OCI-LY1 (cell line): Measurements from ENCODE around the gene LLGL2.

Source experiments
- H2AFZ ChIP-seq: fragments of 200-600 bp; sonication (generic), shearing (Covaris generic); 2 replicates; pipeline ENCODE4 v1.6.0; 2014; ENCODE audit warnings: antibody characterized with exemption, mild to moderate bottlenecking, low read length
- H3F3A ChIP-seq: fragments of 200-600 bp; sonication (generic), shearing (Covaris generic); 2 replicates; pipeline ENCODE4 v1.6.0; 2014; ENCODE audit warnings: mild to moderate bottlenecking, antibody characterized with exemption, low read length, moderate library complexity; ENCODE audit not compliant: insufficient read depth
- H3K27ac ChIP-seq: fragments of 200-600 bp; sonication (generic); 2 replicates; pipeline ENCODE4 v1.5.1; 2014; ENCODE audit warnings: low read length, mixed run types, mild to moderate bottlenecking, low read depth; ENCODE audit not compliant: poor library complexity, severe bottlenecking
- H3K27me3 ChIP-seq: fragments of 200-600 bp; sonication (generic); 2 replicates; pipeline ENCODE4 v1.6.0; 2014; ENCODE audit warnings: antibody characterized with exemption, mild to moderate bottlenecking, low read length, moderate library complexity; ENCODE audit not compliant: insufficient read depth
- H3K36me3 ChIP-seq: fragments of 200-600 bp; sonication (generic); 2 replicates; pipeline ENCODE4 v1.6.1; 2014; ENCODE audit warnings: mild to moderate bottlenecking, antibody characterized with exemption, low read length, moderate library complexity, mixed read lengths; ENCODE audit not compliant: insufficient read depth
- H3K4me1 ChIP-seq: fragments of 200-600 bp; sonication (generic); 2 replicates; pipeline ENCODE4 v1.5.1; 2014; ENCODE audit warnings: mild to moderate bottlenecking, low read length, moderate library complexity; ENCODE audit not compliant: insufficient read depth, severe bottlenecking
- H3K4me2 ChIP-seq: fragments of 200-600 bp; sonication (generic), shearing (Covaris generic); 2 replicates; pipeline ENCODE4 v1.6.1; 2014; ENCODE audit warnings: low read length
- H3K4me3 ChIP-seq: fragments of 200-600 bp; sonication (generic); 2 replicates; pipeline ENCODE4 v1.5.1; 2014; ENCODE audit warnings: low read length, low read depth, mild to moderate bottlenecking, mixed read lengths; ENCODE audit not compliant: poor library complexity, severe bottlenecking
- H3K79me2 ChIP-seq: fragments of 200-600 bp; shearing (Covaris generic); 2 replicates; pipeline ENCODE4 v1.6.1; 2016; ENCODE audit warnings: mixed run types, low read length, mixed read lengths; ENCODE audit not compliant: insufficient read depth
- H3K9ac ChIP-seq: fragments of 200-600 bp; sonication (generic), shearing (Covaris generic); 2 replicates; pipeline ENCODE4 v1.6.1; 2014; ENCODE audit warnings: mild to moderate bottlenecking, low read length, mixed read lengths
- H3K9me2 ChIP-seq: fragments of 200-600 bp; sonication (generic), shearing (Covaris generic); 2 replicates; pipeline ENCODE4 v1.6.1; 2014; ENCODE audit warnings: low read depth, mild to moderate bottlenecking, low read length, mixed read lengths
- H3K9me3 ChIP-seq: fragments of 200-600 bp; shearing (Covaris generic); 2 replicates; pipeline ENCODE4 v1.6.1; 2014; ENCODE audit warnings: low read length, mixed read lengths
- H4K20me1 ChIP-seq: fragments of 200-600 bp; sonication (generic), shearing (Covaris generic); 2 replicates; pipeline ENCODE4 v1.6.0; 2016; ENCODE audit warnings: mild to moderate bottlenecking, low read length; ENCODE audit not compliant: insufficient read depth
- EZH2 ChIP-seq: fragments of 200-600 bp; sonication (generic), shearing (Covaris generic); IDR thresholded peaks from 2 replicates; pipeline ENCODE4 v1.8.0; 2017; ENCODE audit warnings: borderline replicate concordance, mixed run types, mild to moderate bottlenecking, antibody characterized with exemption, low read length, moderate library complexity, mixed read lengths
- TF ChIP-seq, protein P1 (sequence below): fragments of 200-600 bp; sonication (generic), shearing (Covaris generic); IDR thresholded peaks from 2 replicates; pipeline ENCODE4 v1.5.1; 2017; ENCODE audit warnings: mild to moderate bottlenecking, antibody characterized with exemption, low read length, moderate library complexity, mixed read lengths

The LLGL2 gene

DNA sequence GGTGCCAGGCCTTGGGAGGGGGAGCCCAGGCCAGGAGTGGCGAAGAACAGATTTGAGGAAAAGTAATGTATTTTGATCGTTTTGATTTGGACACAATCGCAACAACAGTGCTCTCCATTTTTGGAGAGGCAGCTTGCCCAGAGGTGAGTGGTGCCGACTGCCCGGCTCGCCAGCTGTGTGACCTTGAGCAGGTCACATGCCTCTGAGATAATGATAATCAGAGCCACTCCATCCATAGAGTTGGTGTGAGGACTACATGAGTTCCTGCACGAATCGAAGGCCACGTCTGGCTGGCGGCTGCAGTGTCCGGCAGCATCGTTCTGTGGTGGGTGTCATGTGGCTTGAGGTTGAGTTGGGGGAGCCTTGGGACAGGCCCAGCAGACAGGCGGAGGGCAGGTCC, 20.7 kb downstream of the LLGL2 start:
- TF ChIP-seq EZH2, result no peak
- TF ChIP-seq, protein P1, sequence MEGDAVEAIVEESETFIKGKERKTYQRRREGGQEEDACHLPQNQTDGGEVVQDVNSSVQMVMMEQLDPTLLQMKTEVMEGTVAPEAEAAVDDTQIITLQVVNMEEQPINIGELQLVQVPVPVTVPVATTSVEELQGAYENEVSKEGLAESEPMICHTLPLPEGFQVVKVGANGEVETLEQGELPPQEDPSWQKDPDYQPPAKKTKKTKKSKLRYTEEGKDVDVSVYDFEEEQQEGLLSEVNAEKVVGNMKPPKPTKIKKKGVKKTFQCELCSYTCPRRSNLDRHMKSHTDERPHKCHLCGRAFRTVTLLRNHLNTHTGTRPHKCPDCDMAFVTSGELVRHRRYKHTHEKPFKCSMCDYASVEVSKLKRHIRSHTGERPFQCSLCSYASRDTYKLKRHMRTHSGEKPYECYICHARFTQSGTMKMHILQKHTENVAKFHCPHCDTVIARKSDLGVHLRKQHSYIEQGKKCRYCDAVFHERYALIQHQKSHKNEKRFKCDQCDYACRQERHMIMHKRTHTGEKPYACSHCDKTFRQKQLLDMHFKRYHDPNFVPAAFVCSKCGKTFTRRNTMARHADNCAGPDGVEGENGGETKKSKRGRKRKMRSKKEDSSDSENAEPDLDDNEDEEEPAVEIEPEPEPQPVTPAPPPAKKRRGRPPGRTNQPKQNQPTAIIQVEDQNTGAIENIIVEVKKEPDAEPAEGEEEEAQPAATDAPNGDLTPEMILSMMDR, result no peak
- no peaks in the 10 kb centered on the region for H3F3A ChIP-seq
- no peaks in the 10 kb centered on the region for H3K4me1 ChIP-seq
- H3K9me2 ChIP-seq, result no peaks in the 10 kb centered on the region
- H3K4me2 ChIP-seq, result no peak overlapping the region
- no peaks in the 10 kb centered on the region for H4K20me1 ChIP-seq
- 0 out of 2 replicates have a peak, but pooled peaks cover 5% of the 10 kb centered on the region for H3K27me3 ChIP-seq
- no peaks in the 10 kb centered on the region for H3K9me3 ChIP-seq
- H3K79me2 ChIP-seq, result no peaks in the 10 kb centered on the region
- H3K4me3 ChIP-seq, result no peak overlapping the region
- H2AFZ ChIP-seq, result no peak overlapping the region
- H3K36me3 ChIP-seq, result no peaks in the 10 kb centered on the region
- H3K27ac ChIP-seq, result no peak overlapping the region
- no peak overlapping the region for H3K9ac ChIP-seq

DNA sequence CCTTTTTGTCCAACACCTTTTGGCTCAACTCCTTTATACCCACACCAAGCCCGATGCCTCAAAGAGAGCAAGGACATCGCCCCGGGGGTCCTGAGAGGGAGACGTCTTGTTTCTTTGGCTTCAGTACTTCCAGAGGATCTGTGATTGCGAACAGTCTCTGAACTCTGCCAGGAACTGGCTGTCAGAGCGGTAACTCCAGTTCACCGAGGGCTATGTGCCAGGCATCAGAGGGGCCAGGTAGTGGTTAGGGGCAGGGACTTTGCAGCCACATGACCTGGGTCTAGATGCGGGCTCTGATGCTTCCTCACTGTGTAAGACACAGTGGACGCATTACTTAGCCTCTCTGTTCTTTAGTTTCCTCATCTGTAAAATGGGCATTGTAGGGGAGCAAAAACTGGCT, 21.6 kb downstream of the LLGL2 start:
- Histone ChIP-seq H3K4me1 (no peaks in the 10 kb centered on the region), H3K27me3 (0 out of 2 replicates have a peak, but pooled peaks cover 5% of the 10 kb centered on the region), H3F3A (no peaks in the 10 kb centered on the region), H3K4me2 (no peak overlapping the region), H3K9me3 (no peaks in the 10 kb centered on the region), H3K36me3 (no peaks in the 10 kb centered on the region), H2AFZ (no peak overlapping the region), H4K20me1 (no peaks in the 10 kb centered on the region), H3K27ac (no peak overlapping the region), H3K9ac (no peak overlapping the region), H3K4me3 (no peak overlapping the region), H3K9me2 (no peaks in the 10 kb centered on the region), H3K79me2 (no peaks in the 10 kb centered on the region)
- TF ChIP-seq, protein P1, result no peak
- no peak for TF ChIP-seq EZH2

DNA sequence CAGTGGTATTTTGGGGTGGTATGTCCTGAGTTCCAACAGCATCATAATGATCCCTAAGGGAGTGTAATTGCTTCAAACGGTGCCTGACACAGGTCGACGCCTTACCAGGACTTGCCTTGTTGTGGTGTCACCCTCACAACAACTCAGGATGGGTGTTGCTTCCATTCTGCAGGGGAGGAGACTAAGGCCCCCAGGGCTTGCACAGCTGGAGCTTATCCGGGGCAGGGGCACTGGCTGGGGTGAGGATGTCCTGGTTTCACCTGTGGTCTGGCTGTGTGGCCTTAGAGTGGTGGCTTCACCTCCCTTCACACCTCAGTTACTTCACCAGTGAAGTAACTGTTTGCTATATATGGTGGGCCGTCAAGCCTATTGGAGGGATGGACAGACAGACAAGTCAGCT, 23.3 kb downstream of the LLGL2 start:
- Histone ChIP-seq H3K4me3 (no peak overlapping the region), H2AFZ (no peak overlapping the region), H3K9me3 (no peaks in the 10 kb centered on the region), H3F3A (no peaks in the 10 kb centered on the region), H3K4me1 (no peaks in the 10 kb centered on the region), H3K9ac (no peak overlapping the region), H3K9me2 (no peaks in the 10 kb centered on the region), H3K36me3 (no peaks in the 10 kb centered on the region), H3K79me2 (no peaks in the 10 kb centered on the region), H3K4me2 (no peak overlapping the region), H3K27ac (no peak overlapping the region), H3K27me3 (0 out of 2 replicates have a peak, but pooled peaks cover 1% of the 10 kb centered on the region), H4K20me1 (no peaks in the 10 kb centered on the region)
- no peak for TF ChIP-seq EZH2
- TF ChIP-seq, protein P1, result no peak
